Measurements from ENCODE around the gene MYO3B. TPM values are rescaled to one million over a fixed set of nuclear protein-coding genes. Genes with fewer than 3 reads are reported as not detected.

Gene MYO3B
- total RNA-seq, 4 donors from 2014 or later, result 6.0 to 7.4 (median 7.2) TPM

GRCh38 chr2:170582313-170582712 is 404.4 kb downstream of the MYO3B start:
- H3K4me3 ChIP-seq (replicated peaks in 1 of 3), result no peak overlapping the region
- no peak overlapping the region for H3K27ac ChIP-seq
- H3K27me3 ChIP-seq, result no peaks in the 10 kb centered on the region
- H3K4me1 ChIP-seq, result no peaks in the 10 kb centered on the region
- no peaks in the 10 kb centered on the region for H3K9me3 ChIP-seq
- no peak for DNase-seq
- intact Hi-C loops (cut with DNase I), result no loop called here
- TF ChIP-seq, protein P1, sequence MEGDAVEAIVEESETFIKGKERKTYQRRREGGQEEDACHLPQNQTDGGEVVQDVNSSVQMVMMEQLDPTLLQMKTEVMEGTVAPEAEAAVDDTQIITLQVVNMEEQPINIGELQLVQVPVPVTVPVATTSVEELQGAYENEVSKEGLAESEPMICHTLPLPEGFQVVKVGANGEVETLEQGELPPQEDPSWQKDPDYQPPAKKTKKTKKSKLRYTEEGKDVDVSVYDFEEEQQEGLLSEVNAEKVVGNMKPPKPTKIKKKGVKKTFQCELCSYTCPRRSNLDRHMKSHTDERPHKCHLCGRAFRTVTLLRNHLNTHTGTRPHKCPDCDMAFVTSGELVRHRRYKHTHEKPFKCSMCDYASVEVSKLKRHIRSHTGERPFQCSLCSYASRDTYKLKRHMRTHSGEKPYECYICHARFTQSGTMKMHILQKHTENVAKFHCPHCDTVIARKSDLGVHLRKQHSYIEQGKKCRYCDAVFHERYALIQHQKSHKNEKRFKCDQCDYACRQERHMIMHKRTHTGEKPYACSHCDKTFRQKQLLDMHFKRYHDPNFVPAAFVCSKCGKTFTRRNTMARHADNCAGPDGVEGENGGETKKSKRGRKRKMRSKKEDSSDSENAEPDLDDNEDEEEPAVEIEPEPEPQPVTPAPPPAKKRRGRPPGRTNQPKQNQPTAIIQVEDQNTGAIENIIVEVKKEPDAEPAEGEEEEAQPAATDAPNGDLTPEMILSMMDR (IDR thresholded peaks at IDR 0.05), result no peak
- no peak for TF ChIP-seq POLR2A (IDR thresholded peaks at IDR 0.05)
- no peaks in the 10 kb centered on the region for H3K36me3 ChIP-seq
- WGBS, 2 donors, result 84 to 86% methylated on average over 3 of the region's 3 CpGs

DNA sequence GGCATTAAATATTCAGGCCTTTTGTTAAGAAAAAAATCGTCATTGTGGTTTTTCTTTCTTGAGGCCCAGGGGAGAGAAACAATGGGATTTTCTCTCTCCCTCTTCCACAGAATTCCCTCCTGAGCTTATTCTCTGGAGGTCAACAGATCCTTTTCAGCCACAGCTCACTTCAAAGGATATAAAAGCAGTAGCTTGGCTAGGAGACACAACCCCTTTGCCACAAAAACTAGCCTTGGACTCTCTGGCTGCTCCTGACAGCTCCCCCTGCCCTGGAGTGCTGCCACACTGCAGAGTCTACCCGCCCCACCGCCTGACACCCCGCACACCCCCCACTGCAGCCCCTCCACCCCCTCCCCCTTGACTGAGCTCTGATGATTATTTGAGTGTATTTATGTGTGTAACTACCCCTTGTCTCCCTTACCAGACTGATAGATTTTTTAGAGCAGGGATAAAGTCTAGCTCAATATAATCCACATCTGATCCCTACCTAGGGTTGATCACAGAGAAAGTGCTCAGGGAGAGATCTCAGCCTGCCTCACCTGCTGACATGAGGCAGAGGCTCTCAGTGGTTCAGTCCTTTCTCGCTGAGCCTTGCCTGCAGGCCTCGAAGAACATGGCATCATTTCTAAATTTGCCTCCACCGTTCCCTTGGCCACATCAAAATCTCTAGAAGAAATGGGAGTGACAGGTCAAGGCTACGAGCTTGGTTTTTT is 405.0 kb downstream of the MYO3B start:
- intact Hi-C loops (cut with DNase I), result no loop called here
- DNase-seq, result no peak
- H3K4me1 ChIP-seq, result no peaks in the 10 kb centered on the region
- no peaks in the 10 kb centered on the region for H3K36me3 ChIP-seq
- TF ChIP-seq, protein P1 (IDR thresholded peaks at IDR 0.05), result no peak
- TF ChIP-seq POLR2A (IDR thresholded peaks at IDR 0.05), result no peak
- H3K27me3 ChIP-seq, result no peaks in the 10 kb centered on the region
- H3K4me3 ChIP-seq (replicated peaks in 1 of 3), result no peak overlapping the region
- H3K9me3 ChIP-seq, result no peaks in the 10 kb centered on the region
- WGBS, 2 donors, result 68 to 71% methylated on average over 8 of the region's 8 CpGs
- no peak overlapping the region for H3K27ac ChIP-seq

GRCh38 chr2:170585067-170585466 is 407.1 kb downstream of the MYO3B start:
- Histone ChIP-seq H3K27me3 (no peaks in the 10 kb centered on the region), H3K4me1 (no peaks in the 10 kb centered on the region), H3K4me3 (replicated peaks in 1 of 3) (no peak overlapping the region), H3K9me3 (no peaks in the 10 kb centered on the region), H3K36me3 (no peaks in the 10 kb centered on the region), H3K27ac (no peak overlapping the region)
- no peak for DNase-seq
- no peak for TF ChIP-seq POLR2A (IDR thresholded peaks at IDR 0.05)
- TF ChIP-seq, protein P1 (IDR thresholded peaks at IDR 0.05), result no peak
- intact Hi-C loops (cut with DNase I), result no loop called here

GRCh38 chr2:170586571-170587095 is 408.7 kb downstream of the MYO3B start:
- no peak for DNase-seq
- TF ChIP-seq POLR2A (IDR thresholded peaks at IDR 0.05), result no peak
- TF ChIP-seq, protein P1 (IDR thresholded peaks at IDR 0.05), result no peak
- H3K27me3 ChIP-seq, result no peaks in the 10 kb centered on the region
- no peaks in the 10 kb centered on the region for H3K36me3 ChIP-seq
- H3K4me3 ChIP-seq (replicated peaks in 1 of 3), result no peak overlapping the region
- intact Hi-C loops (cut with DNase I), result no loop called here
- WGBS, 2 donors, result 60 to 69% methylated on average over 2 of the region's 2 CpGs
- no peaks in the 10 kb centered on the region for H3K4me1 ChIP-seq
- no peaks in the 10 kb centered on the region for H3K9me3 ChIP-seq
- no peak overlapping the region for H3K27ac ChIP-seq

GRCh38 chr2:170587117-170587516 is 409.2 kb downstream of the MYO3B start:
- no peak overlapping the region for H3K4me3 ChIP-seq (replicated peaks in 1 of 3)
- TF ChIP-seq, protein P1 (IDR thresholded peaks at IDR 0.05), result no peak
- no peak for TF ChIP-seq POLR2A (IDR thresholded peaks at IDR 0.05)
- no peaks in the 10 kb centered on the region for H3K27me3 ChIP-seq
- no peaks in the 10 kb centered on the region for H3K36me3 ChIP-seq
- no peaks in the 10 kb centered on the region for H3K4me1 ChIP-seq
- intact Hi-C loops (cut with DNase I), result no loop called here
- H3K9me3 ChIP-seq, result no peaks in the 10 kb centered on the region
- 85 to 86% methylated on average over 2 of the region's 2 CpGs for WGBS, 2 donors
- no peak overlapping the region for H3K27ac ChIP-seq
- DNase-seq, result no peak
